CD14-positive monocyte (primary cell): Measurements from ENCODE around the gene CDK5RAP3. TPM values are rescaled to one million over a fixed set of nuclear protein-coding genes. Genes with fewer than 3 reads are reported as not detected.

Source experiments
- DNase-seq, 3 donors: peaks; one replicate each; pipeline ENCODE4 v3.0.0-alpha.2; 2011 to 2022
- H2AFZ ChIP-seq: 2 replicates; pipeline ENCODE4 v1.6.0; 2012; ENCODE audit warnings: mild to moderate bottlenecking, low read depth, low read length, inconsistent platforms; ENCODE audit not compliant: insufficient read depth, poor library complexity, severe bottlenecking
- H3K27ac ChIP-seq, 2 donors: 1 replicate in 1 of 2; 2 replicates in 1 of 2; pipeline ENCODE4 v1.5.1; 2012 to 2013; ENCODE audit warnings: low read length in 2 of 2, control low read depth in 1 of 2, inconsistent platforms in 1 of 2, low read depth in 1 of 2, mild to moderate bottlenecking in 1 of 2
- H3K27me3 ChIP-seq, 2 donors: one replicate each; pipeline versions ENCODE4 v1.6.0 to v1.6.1; 2011 to 2013; ENCODE audit warnings: low read length in 2 of 2; ENCODE audit not compliant: control insufficient read depth in 2 of 2, insufficient read depth in 2 of 2
- H3K36me3 ChIP-seq, 2 donors: replicated peaks in 1 of 2; 1 replicate in 1 of 2; 2 replicates in 1 of 2; pipeline versions ENCODE4 v1.5.1 to v1.6.1; 2012 to 2013; ENCODE audit warnings: low read length in 2 of 2, control low read depth in 1 of 2, inconsistent platforms in 1 of 2, mild to moderate bottlenecking in 1 of 2; ENCODE audit not compliant: insufficient read depth in 2 of 2, control insufficient read depth in 1 of 2
- H3K4me1 ChIP-seq, 2 donors: 1 replicate in 1 of 2; 2 replicates in 1 of 2; pipeline versions ENCODE4 v1.5.1 to v1.6.1; 2012 to 2013; ENCODE audit warnings: low read length in 2 of 2, control low read depth in 1 of 2, inconsistent platforms in 1 of 2, mild to moderate bottlenecking in 1 of 2, moderate library complexity in 1 of 2; ENCODE audit not compliant: insufficient read depth in 2 of 2, control insufficient read depth in 1 of 2
- H3K4me2 ChIP-seq: replicated peaks from 2 replicates; pipeline ENCODE3; 2012; ENCODE audit warnings: low read length, moderate library complexity, mild to moderate bottlenecking; ENCODE audit not compliant: poor library complexity, severe bottlenecking; ENCODE audit errors: extremely low read depth
- H3K4me3 ChIP-seq, 3 experiments: fragments of 200-600 bp in 1 of 3; sonication (generic) in 1 of 3; replicated peaks in 1 of 3; 1 replicate in 2 of 3; 2 replicates in 1 of 3; pipeline ENCODE4 v1.5.1; 2011 to 2013; ENCODE audit warnings: low read length in 3 of 3, mild to moderate bottlenecking in 3 of 3, control low read depth in 2 of 3, low read depth in 2 of 3, inconsistent platforms in 1 of 3, moderate library complexity in 1 of 3
- H3K79me2 ChIP-seq: 2 replicates; pipeline ENCODE4 v1.6.0; 2012; ENCODE audit warnings: mild to moderate bottlenecking, control low read depth, inconsistent platforms, low read length, moderate library complexity; ENCODE audit not compliant: insufficient read depth
- H3K9ac ChIP-seq: 2 replicates; pipeline ENCODE4 v1.6.0; 2017; ENCODE audit warnings: low read length, mild to moderate bottlenecking; ENCODE audit not compliant: insufficient read depth, poor library complexity, severe bottlenecking
- H3K9me3 ChIP-seq, 2 donors: replicated peaks in 1 of 2; 1 replicate in 1 of 2; 2 replicates in 1 of 2; pipeline versions ENCODE4 v1.5.1 to v1.6.1; 2012 to 2013; ENCODE audit warnings: low read length in 2 of 2, control low read depth in 1 of 2; ENCODE audit not compliant: control insufficient read depth in 1 of 2, insufficient read depth in 1 of 2
- H4K20me1 ChIP-seq: 2 replicates; pipeline ENCODE4 v1.6.0; 2012; ENCODE audit warnings: mild to moderate bottlenecking, low read length, control low read depth, moderate library complexity; ENCODE audit not compliant: insufficient read depth
- H3K27ac Mint-ChIP-seq, 7 donors: one replicate each; pipeline ENCODE4 v1.8.0; 2020; ENCODE audit warnings: mild to moderate bottlenecking in 7 of 7, mixed read lengths in 7 of 7, moderate library complexity in 6 of 7, inconsistent platforms in 2 of 7
- H3K27me3 Mint-ChIP-seq, 3 donors: one replicate each; pipeline ENCODE4 v1.8.0; 2021 to 2022; ENCODE audit warnings: low read depth in 3 of 3, mild to moderate bottlenecking in 3 of 3, mixed read lengths in 3 of 3, moderate library complexity in 3 of 3, inconsistent platforms in 1 of 3
- H3K36me3 Mint-ChIP-seq, 2 donors: one replicate each; pipeline ENCODE4 v1.8.0; 2020; ENCODE audit warnings: mixed read lengths in 2 of 2, inconsistent platforms in 1 of 2, mild to moderate bottlenecking in 1 of 2
- H3K4me1 Mint-ChIP-seq: one replicate; pipeline ENCODE4 v1.8.0; 2020; ENCODE audit warnings: mild to moderate bottlenecking, mixed read lengths
- H3K4me3 Mint-ChIP-seq, 2 donors: one replicate each; pipeline ENCODE4 v1.8.0; 2020; ENCODE audit warnings: mild to moderate bottlenecking in 2 of 2, mixed read lengths in 2 of 2, moderate library complexity in 1 of 2
- H3K9me3 Mint-ChIP-seq, 7 donors: one replicate each; pipeline ENCODE4 v1.8.0; 2020 to 2022; ENCODE audit warnings: mixed read lengths in 7 of 7, mild to moderate bottlenecking in 6 of 7, moderate library complexity in 6 of 7, inconsistent platforms in 2 of 7
- CTCF ChIP-seq: fragments of 200-600 bp; IDR thresholded peaks from one replicate; pipeline ENCODE4 v1.8.0; 2022; ENCODE audit warnings: antibody characterized with exemption, mild to moderate bottlenecking
- WGBS: methylation state at CpG from one replicate; pipeline ENCODE4 v1.1.5; 2013; ENCODE audit warnings: missing lambda C conversion rate; ENCODE audit not compliant: insufficient coverage; 5-methylcytosine and 5-hydroxymethylcytosine counted together
- intact Hi-C, 2 donors: fragments of 100-400 bp; cut with micrococcal nuclease; formaldehyde crosslinking; loops; one replicate each; pipeline versions ENCODE4 v1.15.0 to v1.15.1; 2023
- polyA plus RNA-seq, 3 donors: library from polyadenylated mRNA; depleted of rRNA in 1 of 3; unstranded in 2 of 3; stranded (reverse) in 1 of 3; fragments of 300-500 nt in 2 of 3; fragments of >200 nt in 1 of 3; fragmentation: Illumina TruSeq in 2 of 3; gene quantifications; 1 replicate in 2 of 3; 2 replicates in 1 of 3; pipeline ENCODE4 v1.2.3, GENCODE V29; 2012 to 2021

The CDK5RAP3 gene
- polyA plus RNA-seq, 3 donors: 86.1 to 782 (median 94.4) TPM

GRCh38 chr17:48024149-48025039 lies 53.5 kb downstream of the CDK5RAP3 start:
- Histone ChIP-seq H3K9me3 (no peaks in the 10 kb centered on the region), H3K27me3 (no peaks in the 10 kb centered on the region), H3K9ac (peak overlapping the region; percentile 61), H3K4me3 (peak overlapping the region; percentile 48 to 78 (median 50)), H4K20me1 (no peaks in the 10 kb centered on the region), H3K79me2 (no peaks in the 10 kb centered on the region), H3K4me1 (peaks cover 54 to 65% of the 10 kb centered on the region in 2 donors), H3K27ac (peak overlapping the region; percentile 46 to 70), H2AFZ (peak overlapping the region; percentile 85), H3K36me3 (no peaks in the 10 kb centered on the region), H3K4me2 (peak overlapping the region; percentile 84)
- peaks cover 0 to 2% (median 0%) of the 10 kb centered on the region in 7 donors for H3K9me3 Mint-ChIP-seq
- H3K4me3 Mint-ChIP-seq: peak overlapping the region; percentile 87 to 97
- WGBS: under 1% methylated on average over 37 of the region's 54 CpGs
- DNase-seq: peak in 2 of 3 donors; percentile 36 to 67
- intact Hi-C loops: loop anchor here (1.0 to 10.0 kb wide), 8 partner anchors 24 to 593 kb away; partner anchors contain the start of genes HOXB8 (in 1 of the 2) and NFE2L1 (in 1 of the 2)
- H3K27ac Mint-ChIP-seq: peak overlapping the region; percentile 88 to 97 (median 94)
- no peak for TF ChIP-seq CTCF
- H3K4me1 Mint-ChIP-seq: peaks cover 59% of the 10 kb centered on the region
- H3K36me3 Mint-ChIP-seq: peaks cover 1 to 2% of the 10 kb centered on the region in 2 donors
- H3K27me3 Mint-ChIP-seq: peaks cover 7 to 9% (median 7%) of the 10 kb centered on the region in 3 donors

- peak overlapping the region; percentile 48 to 78 (median 50) for H3K4me3 ChIP-seq
Observed at GRCh38 chr17:48025040-48025903, 54.4 kb downstream of the CDK5RAP3 start.

More at GRCh38 chr17:48025040-48025903, 54.4 kb downstream of the CDK5RAP3 start:
- peak; percentile 95 to 97 (median 96) for DNase-seq
- Mint-ChIP-seq H3K27ac (peak overlapping the region; percentile 90 to 97 (median 94)), H3K4me1 (peaks cover 58% of the 10 kb centered on the region), H3K36me3 (no peaks in the 10 kb centered on the region), H3K9me3 (peaks cover 0 to 2% (median 0%) of the 10 kb centered on the region in 7 donors), H3K27me3 (peaks cover 7 to 10% (median 9%) of the 10 kb centered on the region in 3 donors), H3K4me3 (peak overlapping the region; percentile 87 to 97)
- TF ChIP-seq CTCF: peak; percentile 68
- WGBS: under 1% methylated on average over 45 of the region's 56 CpGs
- Histone ChIP-seq H3K9ac (no peak overlapping the region), H3K36me3 (no peaks in the 10 kb centered on the region), H3K27ac (peak overlapping the region; percentile 46 to 70), H3K27me3 (no peaks in the 10 kb centered on the region), H3K9me3 (no peaks in the 10 kb centered on the region), H4K20me1 (no peaks in the 10 kb centered on the region), H2AFZ (peak overlapping the region; percentile 88), H3K4me2 (peak overlapping the region; percentile 84), H3K79me2 (no peaks in the 10 kb centered on the region), H3K4me1 (peaks cover 54 to 65% of the 10 kb centered on the region in 2 donors)
- intact Hi-C loops: loop anchor here (1.0 to 10.0 kb wide), 8 partner anchors 24 to 592 kb away; partner anchors contain the start of genes HOXB8 (in 1 of the 2) and NFE2L1 (in 1 of the 2)
